ENCODE data around the gene LTBP4.

The LTBP4 gene

DNA sequence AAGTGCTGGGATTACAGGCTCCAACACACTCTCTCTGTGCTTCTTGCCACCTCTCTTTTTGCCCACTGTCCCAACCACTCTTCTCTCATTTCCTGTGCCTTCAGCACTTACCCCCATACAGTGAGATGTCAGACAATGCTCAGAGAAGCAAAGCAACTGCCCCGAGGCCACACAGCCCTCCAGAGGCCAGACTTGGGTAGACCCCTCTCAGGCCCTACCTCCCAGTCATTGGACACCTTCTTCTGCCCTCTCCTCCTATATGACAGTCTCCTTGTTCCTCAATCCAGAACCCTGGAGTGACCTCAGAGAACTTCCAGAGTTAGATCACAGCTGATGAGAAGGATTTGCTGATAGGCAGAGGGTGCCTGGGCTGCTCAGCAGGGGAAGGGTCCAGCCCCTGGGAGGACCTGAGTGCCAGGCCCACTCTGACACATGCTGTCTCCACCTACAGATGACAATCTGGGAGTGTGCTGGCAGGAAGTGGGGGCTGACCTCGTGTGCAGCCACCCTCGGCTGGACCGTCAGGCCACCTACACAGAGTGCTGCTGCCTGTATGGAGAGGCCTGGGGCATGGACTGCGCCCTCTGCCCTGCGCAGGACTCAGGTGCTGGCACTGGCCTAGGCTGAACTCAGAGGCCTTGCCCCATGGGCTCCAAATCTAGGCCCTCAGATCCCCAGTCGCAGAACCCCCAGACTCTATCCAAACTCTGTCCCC is 24.4 kb downstream of the LTBP4 start:
- peaks cover 65% of the 10 kb centered on the region for H3K36me3 ChIP-seq
- no peak for DNase-seq

GRCh38 chr19:40626918-40627317 is 25.7 kb downstream of the LTBP4 start:
- no peak overlapping the region for H3K27ac ChIP-seq
- H3K36me3 ChIP-seq: peaks cover 56% of the 10 kb centered on the region
- no peaks in the 10 kb centered on the region for H3K9me3 ChIP-seq (ENCODE audit: severe bottlenecking)

More for the DNA sequence above, 24.4 kb downstream of the LTBP4 start:
- Histone ChIP-seq H3K27ac (no peak overlapping the region), H3K9me3 (ENCODE audit: severe bottlenecking) (no peaks in the 10 kb centered on the region), H3K4me3 (ENCODE audit: low read depth, low read length) (no peak overlapping the region), H3K27me3 (ENCODE audit: insufficient read depth, low read depth, severe bottlenecking) (no peaks in the 10 kb centered on the region)
- no peak for TF ChIP-seq CTCF (IDR thresholded peaks at IDR 0.05; ENCODE audit: low read depth, low read length)

DNA sequence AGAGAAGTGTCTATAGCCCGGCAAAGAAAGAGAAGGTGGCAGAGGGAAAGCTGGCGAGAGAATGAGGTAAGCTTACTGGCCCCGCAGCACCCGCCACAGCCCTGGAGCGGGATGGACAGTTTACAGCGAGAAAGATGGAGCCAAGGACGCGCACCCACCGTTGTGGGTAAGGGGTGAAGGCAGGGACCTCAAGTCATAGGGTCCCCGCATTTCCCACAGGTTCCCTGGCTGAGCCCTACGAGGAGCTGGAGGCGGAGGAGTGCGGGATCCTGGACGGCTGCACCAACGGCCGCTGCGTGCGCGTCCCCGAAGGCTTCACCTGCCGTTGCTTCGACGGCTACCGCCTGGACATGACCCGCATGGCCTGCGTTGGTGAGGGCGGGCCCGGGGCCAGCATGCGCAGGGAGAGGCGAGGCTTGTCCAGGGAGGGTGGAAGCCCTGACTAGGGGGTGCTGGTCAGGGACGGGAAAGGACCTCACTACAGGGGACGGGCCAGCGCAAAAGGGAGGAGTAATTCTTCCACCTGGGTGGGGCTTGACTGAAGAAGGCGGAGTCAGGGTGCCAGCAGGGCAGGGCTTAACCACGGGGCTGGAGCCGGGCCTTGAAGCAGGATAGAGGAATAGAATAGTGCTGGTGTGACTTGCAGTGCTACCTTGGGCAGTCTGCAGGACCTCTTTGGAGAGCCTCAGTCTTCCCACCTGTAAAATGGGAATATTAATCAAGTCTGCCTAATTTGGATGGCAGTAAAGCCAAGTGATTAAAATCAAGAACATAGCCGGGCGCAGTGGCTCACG is 26.5 kb downstream of the LTBP4 start:
- no peak overlapping the region for H3K4me3 ChIP-seq (ENCODE audit: low read depth, low read length)
- no peaks in the 10 kb centered on the region for H3K9me3 ChIP-seq (ENCODE audit: severe bottlenecking)
- H3K36me3 ChIP-seq: peaks cover 49% of the 10 kb centered on the region
- H3K27me3 ChIP-seq (ENCODE audit: insufficient read depth, low read depth, severe bottlenecking): no peaks in the 10 kb centered on the region
- no peak for DNase-seq
- no peak overlapping the region for H3K27ac ChIP-seq
- TF ChIP-seq CTCF (IDR thresholded peaks at IDR 0.05; ENCODE audit: low read depth, low read length): no peak

More at GRCh38 chr19:40626918-40627317, 25.7 kb downstream of the LTBP4 start:
- no peak for DNase-seq
- no peak for TF ChIP-seq CTCF (IDR thresholded peaks at IDR 0.05; ENCODE audit: low read depth, low read length)
- Histone ChIP-seq H3K4me3 (ENCODE audit: low read depth, low read length) (no peak overlapping the region), H3K27me3 (ENCODE audit: insufficient read depth, low read depth, severe bottlenecking) (no peaks in the 10 kb centered on the region)

- DNase-seq: no peak
- Histone ChIP-seq H3K36me3 (peaks cover 36% of the 10 kb centered on the region), H3K9me3 (ENCODE audit: severe bottlenecking) (no peaks in the 10 kb centered on the region), H3K27me3 (ENCODE audit: insufficient read depth, low read depth, severe bottlenecking) (no peaks in the 10 kb centered on the region), H3K4me3 (ENCODE audit: low read depth, low read length) (no peak overlapping the region), H3K27ac (no peak overlapping the region)
- TF ChIP-seq CTCF (IDR thresholded peaks at IDR 0.05; ENCODE audit: low read depth, low read length): no peak
Measured at GRCh38 chr19:40629346-40629745, 28.2 kb downstream of the LTBP4 start.

DNA sequence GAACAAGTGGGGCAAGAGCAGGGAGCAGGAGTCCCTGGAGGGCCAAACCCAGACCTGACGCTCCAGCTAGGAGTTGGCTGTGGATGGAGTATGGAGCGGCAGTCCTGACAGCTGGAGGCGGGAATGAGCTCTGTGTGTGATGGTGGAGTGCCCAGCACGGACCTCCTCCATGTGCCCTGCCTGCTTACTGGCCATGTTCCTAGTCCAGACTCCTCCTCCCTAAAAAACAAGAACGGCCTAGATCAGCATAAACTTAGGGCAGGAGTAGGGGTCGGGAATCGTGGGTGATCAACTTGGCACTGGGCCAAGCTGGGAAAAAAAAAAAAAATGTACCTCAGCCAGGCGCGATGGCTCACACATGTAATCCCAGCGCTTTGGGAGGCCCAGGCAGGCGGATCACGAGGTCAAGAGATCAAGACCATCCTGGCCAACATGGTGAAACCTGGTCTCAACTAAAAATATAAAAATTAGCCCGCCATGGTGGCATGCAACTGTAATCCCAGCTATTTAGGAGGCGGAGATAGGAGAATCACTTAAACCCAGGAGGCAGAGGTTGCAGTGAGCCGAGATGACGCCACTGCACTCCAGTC is 29.5 kb downstream of the LTBP4 start:
- TF ChIP-seq CTCF (IDR thresholded peaks at IDR 0.05; ENCODE audit: low read depth, low read length): no peak
- H3K4me3 ChIP-seq (ENCODE audit: low read depth, low read length): no peak overlapping the region
- DNase-seq: no peak
- H3K27ac ChIP-seq: no peak overlapping the region
- H3K9me3 ChIP-seq (ENCODE audit: severe bottlenecking): no peaks in the 10 kb centered on the region
- H3K27me3 ChIP-seq (ENCODE audit: insufficient read depth, low read depth, severe bottlenecking): no peaks in the 10 kb centered on the region
- H3K36me3 ChIP-seq: peaks cover 31% of the 10 kb centered on the region

Data from WERI-Rb-1 (cell line).